Measurements from ENCODE around the gene DGUOK. TPM values are rescaled to one million over a fixed set of nuclear protein-coding genes. Genes with fewer than 3 reads are reported as not detected.

DGUOK gene
- total RNA-seq, 1 experiment from 2014 or later, result 70.7 TPM

DNA sequence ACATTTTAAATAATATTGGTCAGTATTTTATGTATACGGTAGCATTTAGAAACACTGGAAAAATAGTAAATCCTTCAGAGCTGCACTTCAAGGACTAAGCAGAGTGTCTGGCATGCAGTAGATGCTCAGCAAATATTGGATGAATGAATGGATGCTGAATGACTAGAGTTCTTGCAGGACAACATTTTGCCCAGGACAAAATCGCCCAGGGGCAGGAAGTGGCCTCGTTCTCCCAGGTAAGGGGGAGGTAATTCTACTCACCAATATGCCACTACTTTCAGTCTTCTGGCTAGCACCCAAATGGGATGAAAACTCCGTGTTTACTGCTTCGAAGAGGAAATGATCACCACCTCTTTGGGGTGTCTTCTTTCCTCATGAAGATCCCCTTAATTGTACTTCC is 4.0 kb upstream of the DGUOK start:
- ChIA-PET CTCF (no interaction called here), POLR2A (no interaction called here)
- Mint-ChIP-seq H3K27ac (ENCODE audit: unreplicated experiment) (no peak overlapping the region), H3K36me3 (ENCODE audit: insufficient read depth, unreplicated experiment) (no peaks in the 10 kb centered on the region), H3K27me3 (ENCODE audit: insufficient read depth, unreplicated experiment) (no peaks in the 10 kb centered on the region), H3K4me3 (ENCODE audit: unreplicated experiment) (no peak overlapping the region), H3K9me3 (ENCODE audit: unreplicated experiment) (no peaks in the 10 kb centered on the region), H3K4me1 (ENCODE audit: low read depth, unreplicated experiment) (peaks cover 2% of the 10 kb centered on the region)
- BruUV-seq (replicated peaks), result no TSS peak
- Histone ChIP-seq H3K27me3 (replicated peaks; ENCODE audit: control insufficient read depth, insufficient read depth, low read length) (no peaks in the 10 kb centered on the region), H3K4me3 (ENCODE audit: low read depth, low read length) (no peak overlapping the region), H3K4me1 (no peaks in the 10 kb centered on the region; the same call in 1 of the 2 replicates), H3K9me3 (no peaks in the 10 kb centered on the region), H3K36me3 (ENCODE audit: control insufficient read depth, insufficient read depth, low read length) (no peaks in the 10 kb centered on the region)
- DNase-seq, result no peak
- TF ChIP-seq, protein P1, sequence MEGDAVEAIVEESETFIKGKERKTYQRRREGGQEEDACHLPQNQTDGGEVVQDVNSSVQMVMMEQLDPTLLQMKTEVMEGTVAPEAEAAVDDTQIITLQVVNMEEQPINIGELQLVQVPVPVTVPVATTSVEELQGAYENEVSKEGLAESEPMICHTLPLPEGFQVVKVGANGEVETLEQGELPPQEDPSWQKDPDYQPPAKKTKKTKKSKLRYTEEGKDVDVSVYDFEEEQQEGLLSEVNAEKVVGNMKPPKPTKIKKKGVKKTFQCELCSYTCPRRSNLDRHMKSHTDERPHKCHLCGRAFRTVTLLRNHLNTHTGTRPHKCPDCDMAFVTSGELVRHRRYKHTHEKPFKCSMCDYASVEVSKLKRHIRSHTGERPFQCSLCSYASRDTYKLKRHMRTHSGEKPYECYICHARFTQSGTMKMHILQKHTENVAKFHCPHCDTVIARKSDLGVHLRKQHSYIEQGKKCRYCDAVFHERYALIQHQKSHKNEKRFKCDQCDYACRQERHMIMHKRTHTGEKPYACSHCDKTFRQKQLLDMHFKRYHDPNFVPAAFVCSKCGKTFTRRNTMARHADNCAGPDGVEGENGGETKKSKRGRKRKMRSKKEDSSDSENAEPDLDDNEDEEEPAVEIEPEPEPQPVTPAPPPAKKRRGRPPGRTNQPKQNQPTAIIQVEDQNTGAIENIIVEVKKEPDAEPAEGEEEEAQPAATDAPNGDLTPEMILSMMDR (IDR thresholded peaks at IDR 0.05; ENCODE audit: insufficient read depth in 1 of 2, low read depth in 1 of 2, low read length in 1 of 2, severe bottlenecking in 1 of 2, unreplicated experiment in 1 of 2), result no peak
- intact Hi-C loops (cut with micrococcal nuclease; ENCODE audit: unreplicated experiment), result loop anchor here (10.0 kb wide), 1 partner anchor 202 kb away; no protein-coding TSS in a partner anchor

DNA sequence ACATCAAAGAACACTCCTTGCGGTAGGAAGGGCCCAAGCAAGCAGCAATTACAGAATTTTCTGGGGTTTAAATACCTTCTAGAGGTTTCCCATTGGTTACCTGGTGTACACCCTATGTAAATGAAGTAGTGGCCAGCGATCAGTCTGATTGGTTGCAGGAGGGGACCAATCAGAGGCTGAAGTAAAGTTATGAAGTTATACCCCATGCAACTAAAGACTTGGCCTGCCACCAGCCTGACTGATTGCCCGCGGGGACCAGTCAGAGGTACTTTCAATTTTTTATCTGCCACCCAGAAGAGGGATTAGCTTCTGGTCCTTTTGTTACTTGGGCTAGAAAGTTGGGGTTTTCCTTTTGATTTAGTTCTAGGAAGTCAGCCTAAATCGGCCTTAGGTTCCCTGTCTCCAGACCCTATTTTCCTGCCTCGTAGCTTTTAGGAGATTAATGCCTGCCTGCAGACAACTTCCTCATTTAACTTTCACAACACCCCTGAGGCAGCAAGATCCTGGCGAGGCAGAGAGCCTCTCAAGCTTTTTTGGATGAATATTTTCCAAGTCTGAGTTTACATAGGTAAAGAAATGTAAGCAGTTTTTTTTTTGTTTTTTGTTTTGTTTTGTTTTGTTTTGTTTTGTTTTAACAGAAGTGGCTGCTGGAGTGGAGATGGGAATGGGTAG is 1.5 kb upstream of the DGUOK start:
- TF ChIP-seq, protein P1 (IDR thresholded peaks at IDR 0.05; ENCODE audit: insufficient read depth in 1 of 2, low read depth in 1 of 2, low read length in 1 of 2, severe bottlenecking in 1 of 2, unreplicated experiment in 1 of 2), result no peak
- no peaks in the 10 kb centered on the region for H3K9me3 ChIP-seq
- H3K36me3 ChIP-seq (ENCODE audit: control insufficient read depth, insufficient read depth, low read length), result no peaks in the 10 kb centered on the region
- no peaks in the 10 kb centered on the region for H3K36me3 Mint-ChIP-seq (ENCODE audit: insufficient read depth, unreplicated experiment)
- no peak overlapping the region for H3K4me3 Mint-ChIP-seq (ENCODE audit: unreplicated experiment)
- H3K27ac Mint-ChIP-seq (ENCODE audit: unreplicated experiment), result no peak overlapping the region
- POLR2A ChIA-PET, result no interaction called here
- peaks cover 21% of the 10 kb centered on the region for H3K4me1 Mint-ChIP-seq (ENCODE audit: low read depth, unreplicated experiment)
- no peaks in the 10 kb centered on the region for H3K27me3 ChIP-seq (replicated peaks; ENCODE audit: control insufficient read depth, insufficient read depth, low read length)
- no peaks in the 10 kb centered on the region for H3K27me3 Mint-ChIP-seq (ENCODE audit: insufficient read depth, unreplicated experiment)
- H3K4me3 ChIP-seq (ENCODE audit: low read depth, low read length), result no peak overlapping the region
- CTCF ChIA-PET, result no interaction called here
- no peaks in the 10 kb centered on the region; the same call in 1 of the 2 replicates for H3K4me1 ChIP-seq
- no peaks in the 10 kb centered on the region for H3K9me3 Mint-ChIP-seq (ENCODE audit: unreplicated experiment)
- peak; percentile 15 to 56 for DNase-seq
- intact Hi-C loops (cut with micrococcal nuclease; ENCODE audit: unreplicated experiment), result loop anchor here (10.0 kb wide), 1 partner anchor 200 kb away; no protein-coding TSS in a partner anchor
- no TSS peak for BruUV-seq (replicated peaks)

DNA sequence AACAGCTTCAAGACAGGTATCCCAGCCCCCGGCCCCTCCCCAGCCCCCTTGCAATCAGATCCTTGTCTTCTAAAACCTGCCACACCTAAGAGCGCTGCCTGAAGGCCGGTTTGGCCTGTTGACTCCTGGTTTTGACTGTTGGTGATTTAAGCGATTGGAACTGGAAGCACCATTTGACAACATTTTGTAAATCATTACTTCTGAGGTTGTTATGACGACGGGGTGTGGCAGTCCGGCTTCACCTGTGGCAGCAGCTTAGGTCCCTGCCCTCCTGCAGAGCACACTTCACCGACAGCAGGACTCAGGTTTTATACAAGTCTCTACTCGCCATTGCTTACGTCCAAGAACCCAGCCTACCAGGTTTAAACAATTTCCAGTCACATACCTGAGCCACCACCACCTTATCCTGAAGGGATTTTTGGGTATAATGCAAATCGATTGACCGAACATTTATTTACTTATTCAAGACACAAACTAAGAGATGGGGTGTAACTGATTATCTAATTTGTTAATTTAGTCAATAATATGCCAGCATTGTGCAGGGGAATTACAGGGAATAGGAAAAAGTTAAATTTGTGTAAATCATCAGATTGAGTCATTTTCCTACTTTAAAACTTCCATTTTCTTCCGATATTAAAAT is 707 bp upstream of the DGUOK start:
- intact Hi-C loops (cut with micrococcal nuclease; ENCODE audit: unreplicated experiment), result loop anchor here (1.0 to 10.0 kb wide), 2 partner anchors 57 to 199 kb away; no protein-coding TSS in a partner anchor
- ChIA-PET CTCF (no interaction called here), POLR2A (no interaction called here)
- Mint-ChIP-seq H3K4me3 (ENCODE audit: unreplicated experiment) (peak overlapping the region; percentile 89), H3K36me3 (ENCODE audit: insufficient read depth, unreplicated experiment) (peaks cover 7% of the 10 kb centered on the region), H3K27me3 (ENCODE audit: insufficient read depth, unreplicated experiment) (no peaks in the 10 kb centered on the region), H3K4me1 (ENCODE audit: low read depth, unreplicated experiment) (peaks cover 21% of the 10 kb centered on the region), H3K9me3 (ENCODE audit: unreplicated experiment) (no peaks in the 10 kb centered on the region), H3K27ac (ENCODE audit: unreplicated experiment) (peak overlapping the region; percentile 93)
- no peaks in the 10 kb centered on the region for H3K9me3 ChIP-seq
- H3K27me3 ChIP-seq (replicated peaks; ENCODE audit: control insufficient read depth, insufficient read depth, low read length), result no peaks in the 10 kb centered on the region
- TF ChIP-seq, protein P1 (IDR thresholded peaks at IDR 0.05; ENCODE audit: insufficient read depth in 1 of 2, low read depth in 1 of 2, low read length in 1 of 2, severe bottlenecking in 1 of 2, unreplicated experiment in 1 of 2), result no peak
- DNase-seq, result peak; percentile 80 to 85
- BruUV-seq (replicated peaks), result TSS peak; percentile 94
- peak overlapping the region; percentile 84 for H3K4me3 ChIP-seq (ENCODE audit: low read depth, low read length)
- H3K4me1 ChIP-seq, result no peaks in the 10 kb centered on the region; the same call in 1 of the 2 replicates
- H3K36me3 ChIP-seq (ENCODE audit: control insufficient read depth, insufficient read depth, low read length), result no peaks in the 10 kb centered on the region
